GM23338 (cell line): ENCODE data around the gene SLC37A1. TPM values are rescaled to one million over a fixed set of nuclear protein-coding genes. Genes with fewer than 3 reads are reported as not detected.

Experiments used
- ATAC-seq: fragments of 200-7000 bp; cut with Tn5 transposase; 3 replicates; pipeline ENCODE4 v1.9.1; 2020
- DNase-seq: peaks from one replicate; pipeline ENCODE4 v3.0.0-alpha.2; 2015; ENCODE audit warnings: low spot score
- H2AFZ ChIP-seq: fragments of 200-600 bp; sonication (generic); 2 replicates; pipeline ENCODE4 v1.8.0; 2016; ENCODE audit warnings: antibody characterized with exemption, mild to moderate bottlenecking, moderate library complexity
- H3F3A ChIP-seq: fragments of 200-600 bp; sonication (generic); replicated peaks from 2 replicates; pipeline ENCODE4 v1.8.0; 2017; ENCODE audit warnings: antibody characterized with exemption, mixed run types, low read depth
- H3K27ac ChIP-seq: fragments of 200-600 bp; sonication (generic); 2 replicates; pipeline ENCODE4 v1.6.1; 2016; ENCODE audit warnings: low read depth
- H3K27me3 ChIP-seq: fragments of 200-600 bp; sonication (generic); 2 replicates; pipeline ENCODE4 v1.8.0; 2016; ENCODE audit warnings: mild to moderate bottlenecking, mixed run types, moderate library complexity; ENCODE audit not compliant: insufficient read depth
- H3K36me3 ChIP-seq: fragments of 200-600 bp; sonication (generic); 2 replicates; pipeline ENCODE4 v1.8.0; 2016; ENCODE audit warnings: mild to moderate bottlenecking; ENCODE audit not compliant: insufficient read depth
- H3K4me1 ChIP-seq: fragments of 200-600 bp; sonication (generic); 2 replicates; pipeline ENCODE4 v1.8.0; 2016; ENCODE audit warnings: mild to moderate bottlenecking, moderate library complexity; ENCODE audit not compliant: insufficient read depth
- H3K4me2 ChIP-seq: fragments of 200-600 bp; sonication (generic); 2 replicates; pipeline ENCODE4 v1.7.1; 2017; ENCODE audit warnings: mixed run types
- H3K4me3 ChIP-seq: fragments of 200-600 bp; sonication (generic); 2 replicates; pipeline ENCODE4 v1.6.1; 2016; ENCODE audit warnings: mixed run types
- H3K79me2 ChIP-seq: fragments of 200-600 bp; sonication (generic); replicated peaks from 2 replicates; pipeline ENCODE4 v1.8.0; 2017; ENCODE audit warnings: mild to moderate bottlenecking; ENCODE audit not compliant: insufficient read depth
- H3K9me2 ChIP-seq: fragments of 200-600 bp; sonication (generic); 2 replicates; pipeline ENCODE4 v1.8.0; 2017; ENCODE audit not compliant: insufficient read depth
- H4K20me1 ChIP-seq: fragments of 200-600 bp; sonication (generic); replicated peaks from 2 replicates; pipeline ENCODE4 v1.8.0; 2017; ENCODE audit warnings: mild to moderate bottlenecking; ENCODE audit not compliant: insufficient read depth
- H3K27ac Mint-ChIP-seq: 2 replicates; pipeline ENCODE4 v1.8.0; 2020; ENCODE audit warnings: inconsistent platforms, mild to moderate bottlenecking, moderate library complexity, mixed read lengths
- H3K27me3 Mint-ChIP-seq: 3 replicates; pipeline ENCODE4 v1.8.0; 2022; ENCODE audit warnings: low read depth, mild to moderate bottlenecking, moderate library complexity, mixed read lengths, inconsistent platforms; ENCODE audit not compliant: insufficient read depth, poor library complexity
- H3K36me3 Mint-ChIP-seq: 3 replicates; pipeline ENCODE4 v1.8.0; 2021; ENCODE audit warnings: low read depth, mild to moderate bottlenecking, inconsistent platforms, moderate library complexity, mixed read lengths
- H3K4me1 Mint-ChIP-seq: 3 replicates; pipeline ENCODE4 v1.8.0; 2020; ENCODE audit warnings: mild to moderate bottlenecking, inconsistent platforms, mixed read lengths
- H3K4me3 Mint-ChIP-seq: 3 replicates; pipeline ENCODE4 v1.8.0; 2021; ENCODE audit warnings: moderate library complexity, mild to moderate bottlenecking, inconsistent platforms, mixed read lengths
- H3K9me3 Mint-ChIP-seq: 3 replicates; pipeline ENCODE4 v1.8.0; 2020; ENCODE audit warnings: moderate library complexity, mild to moderate bottlenecking, inconsistent platforms, mixed read lengths
- CREB1 ChIP-seq: fragments of 250-450 bp; sonication (Bioruptor Pico); IDR thresholded peaks from 2 replicates; pipeline ENCODE4 v1.5.0; 2020; ENCODE audit warnings: low read depth, mild to moderate bottlenecking, moderate library complexity
- STAT1 ChIP-seq: IDR thresholded peaks from one replicate; pipeline ENCODE4 v1.6.1; 2016; ENCODE audit warnings: antibody characterized with exemption; ENCODE audit not compliant: unreplicated experiment
- ZNF114 ChIP-seq: fragments of 250-450 bp; sonication (Bioruptor Pico); IDR thresholded peaks from 2 replicates; pipeline ENCODE4 v1.5.0; 2020; ENCODE audit warnings: mild to moderate bottlenecking, moderate library complexity
- ZNF331 ChIP-seq: fragments of 250-450 bp; sonication (Bioruptor Pico); IDR thresholded peaks from 2 replicates; pipeline ENCODE4 v1.5.0; 2020; ENCODE audit warnings: low read depth, mild to moderate bottlenecking, moderate library complexity
- polyA plus RNA-seq: library from polyadenylated mRNA; unstranded; fragments of >200 nt; fragmentation: Nextera tagmentation; extraction: Ambion mirVana; gene quantifications from 2 replicates; pipeline ENCODE4 v1.2.1, GENCODE V29; 2016
- total RNA-seq: library from RNA; depleted of rRNA; stranded (reverse); fragments of >200 nt; shearing (Covaris generic); gene quantifications from 2 replicates; pipeline ENCODE4 v1.2.3, GENCODE V29; 2014
- TF ChIP-seq, protein P1 (sequence below): fragments of 250-450 bp; sonication (Bioruptor Pico); IDR thresholded peaks from 2 replicates; pipeline ENCODE4 v1.5.0; 2020; ENCODE audit warnings: mild to moderate bottlenecking, moderate library complexity
- TF ChIP-seq, protein P2 (sequence below): IDR thresholded peaks from one replicate; pipeline ENCODE4 v1.6.1; 2018; ENCODE audit warnings: antibody characterized with exemption; ENCODE audit not compliant: unreplicated experiment

The SLC37A1 gene
- total and polyA plus RNA-seq, 2 experiments from 2014 or later, result 14.0 to 30.3 TPM

GRCh38 chr21:42525676-42526378 lies 12.2 kb downstream of the SLC37A1 start (continued):
- TF ChIP-seq, protein P1, sequence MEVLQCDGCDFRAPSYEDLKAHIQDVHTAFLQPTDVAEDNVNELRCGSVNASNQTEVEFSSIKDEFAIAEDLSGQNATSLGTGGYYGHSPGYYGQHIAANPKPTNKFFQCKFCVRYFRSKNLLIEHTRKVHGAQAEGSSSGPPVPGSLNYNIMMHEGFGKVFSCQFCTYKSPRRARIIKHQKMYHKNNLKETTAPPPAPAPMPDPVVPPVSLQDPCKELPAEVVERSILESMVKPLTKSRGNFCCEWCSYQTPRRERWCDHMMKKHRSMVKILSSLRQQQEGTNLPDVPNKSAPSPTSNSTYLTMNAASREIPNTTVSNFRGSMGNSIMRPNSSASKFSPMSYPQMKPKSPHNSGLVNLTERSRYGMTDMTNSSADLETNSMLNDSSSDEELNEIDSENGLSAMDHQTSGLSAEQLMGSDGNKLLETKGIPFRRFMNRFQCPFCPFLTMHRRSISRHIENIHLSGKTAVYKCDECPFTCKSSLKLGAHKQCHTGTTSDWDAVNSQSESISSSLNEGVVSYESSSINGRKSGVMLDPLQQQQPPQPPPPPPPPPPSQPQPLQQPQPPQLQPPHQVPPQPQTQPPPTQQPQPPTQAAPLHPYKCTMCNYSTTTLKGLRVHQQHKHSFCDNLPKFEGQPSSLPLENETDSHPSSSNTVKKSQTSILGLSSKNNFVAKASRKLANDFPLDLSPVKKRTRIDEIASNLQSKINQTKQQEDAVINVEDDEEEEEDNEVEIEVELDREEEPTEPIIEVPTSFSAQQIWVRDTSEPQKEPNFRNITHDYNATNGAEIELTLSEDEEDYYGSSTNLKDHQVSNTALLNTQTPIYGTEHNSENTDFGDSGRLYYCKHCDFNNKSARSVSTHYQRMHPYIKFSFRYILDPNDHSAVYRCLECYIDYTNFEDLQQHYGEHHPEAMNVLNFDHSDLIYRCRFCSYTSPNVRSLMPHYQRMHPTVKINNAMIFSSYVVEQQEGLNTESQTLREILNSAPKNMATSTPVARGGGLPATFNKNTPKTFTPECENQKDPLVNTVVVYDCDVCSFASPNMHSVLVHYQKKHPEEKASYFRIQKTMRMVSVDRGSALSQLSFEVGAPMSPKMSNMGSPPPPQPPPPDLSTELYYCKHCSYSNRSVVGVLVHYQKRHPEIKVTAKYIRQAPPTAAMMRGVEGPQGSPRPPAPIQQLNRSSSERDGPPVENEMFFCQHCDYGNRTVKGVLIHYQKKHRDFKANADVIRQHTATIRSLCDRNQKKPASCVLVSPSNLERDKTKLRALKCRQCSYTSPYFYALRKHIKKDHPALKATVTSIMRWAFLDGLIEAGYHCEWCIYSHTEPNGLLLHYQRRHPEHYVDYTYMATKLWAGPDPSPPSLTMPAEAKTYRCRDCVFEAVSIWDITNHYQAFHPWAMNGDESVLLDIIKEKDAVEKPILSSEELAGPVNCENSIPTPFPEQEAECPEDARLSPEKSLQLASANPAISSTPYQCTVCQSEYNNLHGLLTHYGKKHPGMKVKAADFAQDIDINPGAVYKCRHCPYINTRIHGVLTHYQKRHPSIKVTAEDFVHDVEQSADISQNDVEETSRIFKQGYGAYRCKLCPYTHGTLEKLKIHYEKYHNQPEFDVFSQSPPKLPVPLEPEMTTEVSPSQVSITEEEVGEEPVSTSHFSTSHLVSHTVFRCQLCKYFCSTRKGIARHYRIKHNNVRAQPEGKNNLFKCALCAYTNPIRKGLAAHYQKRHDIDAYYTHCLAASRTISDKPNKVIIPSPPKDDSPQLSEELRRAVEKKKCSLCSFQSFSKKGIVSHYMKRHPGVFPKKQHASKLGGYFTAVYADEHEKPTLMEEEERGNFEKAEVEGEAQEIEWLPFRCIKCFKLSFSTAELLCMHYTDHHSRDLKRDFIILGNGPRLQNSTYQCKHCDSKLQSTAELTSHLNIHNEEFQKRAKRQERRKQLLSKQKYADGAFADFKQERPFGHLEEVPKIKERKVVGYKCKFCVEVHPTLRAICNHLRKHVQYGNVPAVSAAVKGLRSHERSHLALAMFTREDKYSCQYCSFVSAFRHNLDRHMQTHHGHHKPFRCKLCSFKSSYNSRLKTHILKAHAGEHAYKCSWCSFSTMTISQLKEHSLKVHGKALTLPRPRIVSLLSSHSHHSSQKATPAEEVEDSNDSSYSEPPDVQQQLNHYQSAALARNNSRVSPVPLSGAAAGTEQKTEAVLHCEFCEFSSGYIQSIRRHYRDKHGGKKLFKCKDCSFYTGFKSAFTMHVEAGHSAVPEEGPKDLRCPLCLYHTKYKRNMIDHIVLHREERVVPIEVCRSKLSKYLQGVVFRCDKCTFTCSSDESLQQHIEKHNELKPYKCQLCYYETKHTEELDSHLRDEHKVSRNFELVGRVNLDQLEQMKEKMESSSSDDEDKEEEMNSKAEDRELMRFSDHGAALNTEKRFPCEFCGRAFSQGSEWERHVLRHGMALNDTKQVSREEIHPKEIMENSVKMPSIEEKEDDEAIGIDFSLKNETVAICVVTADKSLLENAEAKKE (CRISPR knock-in tag), result no peak
- no peak for TF ChIP-seq CREB1
- TF ChIP-seq ZNF114 (CRISPR knock-in tag), result no peak

GRCh38 chr21:42526379-42526727 lies 12.7 kb downstream of the SLC37A1 start:
- Histone ChIP-seq H3K4me3 (no peak overlapping the region), H3K27ac (no peak overlapping the region; the same call in 1 of the 2 replicates), H3K36me3 (peaks cover 6% of the 10 kb centered on the region; the same call in 1 of the 2 replicates), H2AFZ (no peak overlapping the region), H3K79me2 (peaks cover 20% of the 10 kb centered on the region), H3K9me2 (no peaks in the 10 kb centered on the region), H3K4me1 (peaks cover 25% of the 10 kb centered on the region), H3F3A (peaks cover 4% of the 10 kb centered on the region), H3K27me3 (no peaks in the 10 kb centered on the region), H3K4me2 (no peak overlapping the region), H4K20me1 (peaks cover 6% of the 10 kb centered on the region)
- Mint-ChIP-seq H3K4me3 (no peak overlapping the region), H3K4me1 (peaks cover 50% of the 10 kb centered on the region), H3K36me3 (peaks cover 31% of the 10 kb centered on the region), H3K27ac (no peak overlapping the region), H3K9me3 (no peaks in the 10 kb centered on the region), H3K27me3 (peaks cover 20% of the 10 kb centered on the region)
- DNase-seq, result no peak
- ATAC-seq, result no peak
- TF ChIP-seq STAT1 (no peak), ZNF331 (CRISPR knock-in tag) (no peak), CREB1 (no peak)
- TF ChIP-seq, protein P2, sequence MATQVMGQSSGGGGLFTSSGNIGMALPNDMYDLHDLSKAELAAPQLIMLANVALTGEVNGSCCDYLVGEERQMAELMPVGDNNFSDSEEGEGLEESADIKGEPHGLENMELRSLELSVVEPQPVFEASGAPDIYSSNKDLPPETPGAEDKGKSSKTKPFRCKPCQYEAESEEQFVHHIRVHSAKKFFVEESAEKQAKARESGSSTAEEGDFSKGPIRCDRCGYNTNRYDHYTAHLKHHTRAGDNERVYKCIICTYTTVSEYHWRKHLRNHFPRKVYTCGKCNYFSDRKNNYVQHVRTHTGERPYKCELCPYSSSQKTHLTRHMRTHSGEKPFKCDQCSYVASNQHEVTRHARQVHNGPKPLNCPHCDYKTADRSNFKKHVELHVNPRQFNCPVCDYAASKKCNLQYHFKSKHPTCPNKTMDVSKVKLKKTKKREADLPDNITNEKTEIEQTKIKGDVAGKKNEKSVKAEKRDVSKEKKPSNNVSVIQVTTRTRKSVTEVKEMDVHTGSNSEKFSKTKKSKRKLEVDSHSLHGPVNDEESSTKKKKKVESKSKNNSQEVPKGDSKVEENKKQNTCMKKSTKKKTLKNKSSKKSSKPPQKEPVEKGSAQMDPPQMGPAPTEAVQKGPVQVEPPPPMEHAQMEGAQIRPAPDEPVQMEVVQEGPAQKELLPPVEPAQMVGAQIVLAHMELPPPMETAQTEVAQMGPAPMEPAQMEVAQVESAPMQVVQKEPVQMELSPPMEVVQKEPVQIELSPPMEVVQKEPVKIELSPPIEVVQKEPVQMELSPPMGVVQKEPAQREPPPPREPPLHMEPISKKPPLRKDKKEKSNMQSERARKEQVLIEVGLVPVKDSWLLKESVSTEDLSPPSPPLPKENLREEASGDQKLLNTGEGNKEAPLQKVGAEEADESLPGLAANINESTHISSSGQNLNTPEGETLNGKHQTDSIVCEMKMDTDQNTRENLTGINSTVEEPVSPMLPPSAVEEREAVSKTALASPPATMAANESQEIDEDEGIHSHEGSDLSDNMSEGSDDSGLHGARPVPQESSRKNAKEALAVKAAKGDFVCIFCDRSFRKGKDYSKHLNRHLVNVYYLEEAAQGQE, result no peak
